ENCODE measurements around the gene PTAFR. TPM values are rescaled to one million over a fixed set of nuclear protein-coding genes. Genes with fewer than 3 reads are reported as not detected.
A peak's percentile ranks its signal among the peaks of the same experiment; 100 is the strongest.

PTAFR gene
- total RNA-seq, 6 experiments from 2014 or later = 0.90 to 5.2 (median 1.9) TPM

DNA sequence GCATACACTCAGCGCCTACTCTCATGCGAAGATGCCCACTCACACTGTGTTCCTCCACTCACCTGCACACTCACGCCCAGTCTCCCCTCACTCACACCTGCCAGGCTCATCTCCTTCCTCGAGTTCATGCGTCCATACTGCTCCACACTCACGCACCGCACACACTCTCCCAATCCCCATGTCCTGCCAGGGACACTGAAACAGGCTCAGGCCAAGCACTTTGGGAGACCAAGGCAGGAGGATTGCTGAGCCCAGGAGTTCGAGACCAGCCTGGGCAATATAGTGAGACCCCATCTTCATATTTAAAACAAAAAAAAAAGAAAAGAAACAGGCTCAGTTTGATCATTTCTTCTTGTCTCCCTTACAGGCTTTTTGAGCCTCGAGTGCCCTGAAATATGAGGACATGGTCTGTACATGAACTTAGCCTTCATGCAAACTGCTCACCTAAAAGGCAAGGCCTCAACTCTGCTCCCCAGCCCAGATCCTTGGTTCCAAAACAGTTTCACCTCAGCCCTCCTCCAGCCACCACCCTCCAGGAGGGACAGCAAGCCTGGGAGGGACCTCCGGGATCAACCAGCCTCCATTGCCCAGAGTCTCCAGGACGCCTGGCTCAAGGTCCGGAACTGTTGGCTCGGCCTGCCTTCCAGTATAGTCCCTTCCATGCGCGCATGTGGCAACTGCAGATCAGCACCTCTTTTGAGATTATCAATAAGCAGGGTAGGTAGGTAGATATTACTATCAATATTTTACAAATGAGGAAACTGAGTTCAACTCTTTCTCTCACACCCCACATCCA lies 2.4 kb upstream of the PTAFR start:
- DNase-seq (no peak), ATAC-seq (no peak)
- no peaks in the 10 kb centered on the region for H3K36me3 ChIP-seq
- no peak overlapping the region for H3K27ac ChIP-seq
- H3K4me1 ChIP-seq = no peaks in the 10 kb centered on the region
- no peaks in the 10 kb centered on the region for H3K27me3 ChIP-seq
- H3K9me3 ChIP-seq = no peaks in the 10 kb centered on the region
- H3K4me3 ChIP-seq = no peak overlapping the region
- intact Hi-C loops (cut with DNase I) = no loop called here
- TF ChIP-seq POLR2A (IDR thresholded peaks at IDR 0.05) = no peak
- TF ChIP-seq, protein P1, sequence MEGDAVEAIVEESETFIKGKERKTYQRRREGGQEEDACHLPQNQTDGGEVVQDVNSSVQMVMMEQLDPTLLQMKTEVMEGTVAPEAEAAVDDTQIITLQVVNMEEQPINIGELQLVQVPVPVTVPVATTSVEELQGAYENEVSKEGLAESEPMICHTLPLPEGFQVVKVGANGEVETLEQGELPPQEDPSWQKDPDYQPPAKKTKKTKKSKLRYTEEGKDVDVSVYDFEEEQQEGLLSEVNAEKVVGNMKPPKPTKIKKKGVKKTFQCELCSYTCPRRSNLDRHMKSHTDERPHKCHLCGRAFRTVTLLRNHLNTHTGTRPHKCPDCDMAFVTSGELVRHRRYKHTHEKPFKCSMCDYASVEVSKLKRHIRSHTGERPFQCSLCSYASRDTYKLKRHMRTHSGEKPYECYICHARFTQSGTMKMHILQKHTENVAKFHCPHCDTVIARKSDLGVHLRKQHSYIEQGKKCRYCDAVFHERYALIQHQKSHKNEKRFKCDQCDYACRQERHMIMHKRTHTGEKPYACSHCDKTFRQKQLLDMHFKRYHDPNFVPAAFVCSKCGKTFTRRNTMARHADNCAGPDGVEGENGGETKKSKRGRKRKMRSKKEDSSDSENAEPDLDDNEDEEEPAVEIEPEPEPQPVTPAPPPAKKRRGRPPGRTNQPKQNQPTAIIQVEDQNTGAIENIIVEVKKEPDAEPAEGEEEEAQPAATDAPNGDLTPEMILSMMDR (IDR thresholded peaks at IDR 0.05) = no peak
- 84% methylated on average over 11 of the region's 15 CpGs for WGBS (ENCODE audit: insufficient coverage, low coverage, low lambda C conversion rate, missing lambda C conversion rate)

DNA sequence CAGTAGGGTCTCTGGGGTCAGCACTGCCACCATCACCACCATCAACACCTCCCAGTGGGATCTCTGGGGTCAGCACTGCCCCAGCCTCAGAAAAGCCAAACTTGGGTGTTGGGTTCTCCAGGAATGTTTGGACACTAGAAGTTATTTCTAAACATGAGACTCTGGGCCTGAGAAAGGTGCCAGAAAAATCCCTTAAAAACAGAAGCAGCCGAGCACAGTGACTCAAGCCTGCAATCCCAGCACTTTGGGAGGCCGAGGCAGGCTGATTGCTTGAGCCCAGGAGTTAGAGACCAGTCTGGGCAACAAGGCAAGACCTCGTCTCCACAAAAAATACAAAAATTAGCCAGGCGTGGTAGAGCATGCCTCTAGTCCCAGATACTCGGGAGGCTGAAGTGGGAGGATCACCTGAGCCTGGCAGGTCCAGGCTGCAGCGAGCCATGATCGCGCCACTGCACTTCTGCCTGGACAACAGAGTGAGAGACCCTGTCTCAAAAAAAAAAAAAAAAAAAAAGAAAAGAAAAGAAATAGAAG lies 470 bp downstream of the PTAFR start:
- H3K27me3 ChIP-seq = no peaks in the 10 kb centered on the region
- ATAC-seq (no peak), DNase-seq (no peak)
- no peaks in the 10 kb centered on the region for H3K4me1 ChIP-seq
- TF ChIP-seq, protein P1 (IDR thresholded peaks at IDR 0.05) = no peak
- TF ChIP-seq POLR2A (IDR thresholded peaks at IDR 0.05) = no peak
- no peaks in the 10 kb centered on the region for H3K9me3 ChIP-seq
- H3K36me3 ChIP-seq = no peaks in the 10 kb centered on the region
- H3K4me3 ChIP-seq = peak overlapping the region in 2 of 3 donors; percentile 16 to 29
- 83% methylated on average over 8 of the region's 8 CpGs for WGBS (ENCODE audit: insufficient coverage, low coverage, low lambda C conversion rate, missing lambda C conversion rate)
- intact Hi-C loops (cut with DNase I) = no loop called here
- peak overlapping the region in 1 of 3 donors; percentile 62 for H3K27ac ChIP-seq

DNA sequence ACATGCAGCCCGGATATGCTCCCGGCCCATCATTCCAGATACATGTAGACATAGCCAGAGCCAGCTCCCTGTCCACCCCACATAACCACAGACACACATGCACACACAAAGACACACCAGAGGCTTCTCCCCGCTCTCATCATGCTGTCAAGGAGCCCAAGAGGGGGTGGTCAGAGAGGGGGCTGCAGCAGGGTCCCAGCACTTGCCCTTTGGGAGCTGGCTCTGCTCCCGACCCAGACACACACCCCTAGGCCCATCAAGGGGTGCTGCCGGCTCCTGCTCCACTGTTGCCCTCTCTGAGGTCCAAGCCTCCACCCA lies 2.6 kb downstream of the PTAFR start:
- Histone ChIP-seq H3K27ac (peak overlapping the region in 2 of 3 donors; percentile 24 to 70), H3K4me3 (peak overlapping the region in 1 of 3 donors; percentile 16), H3K27me3 (no peaks in the 10 kb centered on the region), H3K9me3 (no peaks in the 10 kb centered on the region), H3K36me3 (no peaks in the 10 kb centered on the region), H3K4me1 (no peaks in the 10 kb centered on the region)
- no peak for TF ChIP-seq POLR2A (IDR thresholded peaks at IDR 0.05)
- TF ChIP-seq, protein P1 (IDR thresholded peaks at IDR 0.05) = no peak
- intact Hi-C loops (cut with DNase I) = no loop called here
- ATAC-seq (peak in 2 of 4 donors; percentile 14 to 19), DNase-seq (no peak)
- 70% methylated on average over 2 of the region's 5 CpGs for WGBS (ENCODE audit: insufficient coverage, low coverage, low lambda C conversion rate, missing lambda C conversion rate)

DNA sequence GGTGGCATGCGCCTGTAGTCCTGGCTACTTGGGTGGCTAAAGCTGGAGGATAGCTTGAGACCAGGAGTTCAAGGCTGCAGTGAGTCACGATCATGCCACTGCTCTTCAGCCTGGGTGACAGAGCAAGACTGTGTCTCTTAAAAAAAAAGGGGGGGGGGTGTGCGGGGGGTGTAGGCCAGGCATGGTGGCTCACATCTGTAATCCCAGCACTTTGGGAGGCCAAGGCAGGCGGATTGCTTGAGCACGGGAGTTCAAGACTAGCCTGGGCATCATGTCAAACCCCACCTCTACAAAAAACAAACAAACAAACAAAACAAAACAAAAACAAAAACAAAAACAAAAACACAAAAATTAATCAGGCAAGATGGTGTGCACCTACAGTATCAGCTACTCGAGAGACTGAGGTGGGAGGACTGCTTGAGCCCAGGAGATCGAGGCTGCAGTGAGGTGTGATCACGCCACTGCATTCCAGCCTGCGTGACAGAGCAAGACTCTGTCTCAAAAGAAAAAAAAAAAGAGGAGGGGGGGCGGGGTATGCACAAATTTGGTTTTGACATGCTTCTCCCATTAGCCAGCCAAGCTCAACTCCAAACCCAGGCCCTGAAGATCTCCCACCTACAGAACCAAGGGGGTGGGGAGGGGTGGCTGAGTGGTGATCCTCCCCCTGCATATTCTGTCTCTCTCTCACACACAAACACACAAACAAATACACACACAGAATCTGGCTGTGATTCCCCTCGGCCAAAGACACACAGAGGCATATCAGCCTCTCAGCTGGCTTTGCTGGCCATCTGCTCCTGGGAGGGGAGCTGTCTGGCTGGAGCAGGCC lies 3.1 kb downstream of the PTAFR start:
- Histone ChIP-seq H3K27me3 (no peaks in the 10 kb centered on the region), H3K4me3 (no peak overlapping the region), H3K4me1 (no peaks in the 10 kb centered on the region), H3K27ac (peak overlapping the region in 2 of 3 donors; percentile 37 to 70), H3K36me3 (no peaks in the 10 kb centered on the region), H3K9me3 (no peaks in the 10 kb centered on the region)
- 56% methylated on average over 10 of the region's 11 CpGs for WGBS (ENCODE audit: insufficient coverage, low coverage, low lambda C conversion rate, missing lambda C conversion rate)
- TF ChIP-seq POLR2A (IDR thresholded peaks at IDR 0.05) = no peak
- TF ChIP-seq, protein P1 (IDR thresholded peaks at IDR 0.05) = no peak
- intact Hi-C loops (cut with DNase I) = no loop called here
- DNase-seq (no peak), ATAC-seq (no peak)

All from right lobe of liver (tissue), 6 donors.